ENCODE results near the gene NTNG1.

Gene NTNG1

GRCh38 chr1:107267489-107267888 is 126.7 kb downstream of the NTNG1 start:
- ATAC-seq (ENCODE audit: insufficient read depth, low read depth) (no peak), DNase-seq (no peak)
- no peaks in the 10 kb centered on the region for H3K36me3 ChIP-seq (ENCODE audit: insufficient read depth, low read length)
- TF ChIP-seq CTCF (IDR thresholded peaks at IDR 0.05; ENCODE audit: borderline replicate concordance, extremely low read depth, low read length, poor library complexity, severe bottlenecking) (no peak), EZH2 (IDR thresholded peaks at IDR 0.05; ENCODE audit: borderline replicate concordance, low read depth, low read length, severe bottlenecking) (no peak)
- no peak overlapping the region for H3K9ac ChIP-seq (ENCODE audit: low read depth, low read length)
- no peaks in the 10 kb centered on the region for H4K20me1 ChIP-seq (ENCODE audit: insufficient read depth, low read length)
- no peak overlapping the region for H3K4me2 ChIP-seq (ENCODE audit: insufficient read depth, low read length)
- H3K4me3 ChIP-seq (ENCODE audit: low read depth in 1 of 2, low read length in 2 of 2), result no peak overlapping the region
- no peaks in the 10 kb centered on the region for H3K9me3 ChIP-seq (ENCODE audit: insufficient read depth, low read length, severe bottlenecking)
- H3K27me3 ChIP-seq (ENCODE audit: insufficient read depth, low read length, poor library complexity), result no peaks in the 10 kb centered on the region
- H3K27ac ChIP-seq (ENCODE audit: low read length), result no peak overlapping the region
- no peaks in the 10 kb centered on the region for H3K79me2 ChIP-seq (ENCODE audit: insufficient read depth, low read length)
- peaks cover 16% of the 10 kb centered on the region for H3K4me1 ChIP-seq (ENCODE audit: insufficient read depth, low read length)
- H2AFZ ChIP-seq (ENCODE audit: low read depth, low read length), result no peak overlapping the region

- Histone ChIP-seq H4K20me1 (ENCODE audit: insufficient read depth, low read length) (no peaks in the 10 kb centered on the region), H3K36me3 (ENCODE audit: insufficient read depth, low read length) (no peaks in the 10 kb centered on the region), H3K79me2 (ENCODE audit: insufficient read depth, low read length) (no peaks in the 10 kb centered on the region), H3K4me2 (ENCODE audit: insufficient read depth, low read length) (no peak overlapping the region), H2AFZ (ENCODE audit: low read depth, low read length) (no peak overlapping the region), H3K27ac (ENCODE audit: low read length) (no peak overlapping the region), H3K4me3 (ENCODE audit: low read depth in 1 of 2, low read length in 2 of 2) (no peak overlapping the region), H3K9ac (ENCODE audit: low read depth, low read length) (no peak overlapping the region), H3K4me1 (ENCODE audit: insufficient read depth, low read length) (peaks cover 12% of the 10 kb centered on the region), H3K27me3 (ENCODE audit: insufficient read depth, low read length, poor library complexity) (no peaks in the 10 kb centered on the region), H3K9me3 (ENCODE audit: insufficient read depth, low read length, severe bottlenecking) (no peaks in the 10 kb centered on the region)
- ATAC-seq (ENCODE audit: insufficient read depth, low read depth) (no peak), DNase-seq (no peak)
- no peak for TF ChIP-seq CTCF (IDR thresholded peaks at IDR 0.05; ENCODE audit: borderline replicate concordance, extremely low read depth, low read length, poor library complexity, severe bottlenecking)
- no peak for TF ChIP-seq EZH2 (IDR thresholded peaks at IDR 0.05; ENCODE audit: borderline replicate concordance, low read depth, low read length, severe bottlenecking)
Measured at GRCh38 chr1:107272321-107272720, 131.5 kb downstream of the NTNG1 start.

GRCh38 chr1:107273515-107273914 is 132.7 kb downstream of the NTNG1 start:
- no peaks in the 10 kb centered on the region for H3K36me3 ChIP-seq (ENCODE audit: insufficient read depth, low read length)
- no peaks in the 10 kb centered on the region for H3K79me2 ChIP-seq (ENCODE audit: insufficient read depth, low read length)
- 0 out of 2 replicates have a peak overlapping the region, but pooled peaks have one; percentile 19 for H2AFZ ChIP-seq (ENCODE audit: low read depth, low read length)
- TF ChIP-seq EZH2 (IDR thresholded peaks at IDR 0.05; ENCODE audit: borderline replicate concordance, low read depth, low read length, severe bottlenecking), result no peak
- TF ChIP-seq CTCF (IDR thresholded peaks at IDR 0.05; ENCODE audit: borderline replicate concordance, extremely low read depth, low read length, poor library complexity, severe bottlenecking), result no peak
- no peaks in the 10 kb centered on the region for H3K9me3 ChIP-seq (ENCODE audit: insufficient read depth, low read length, severe bottlenecking)
- peaks cover 16% of the 10 kb centered on the region for H3K4me1 ChIP-seq (ENCODE audit: insufficient read depth, low read length)
- no peak overlapping the region for H3K27ac ChIP-seq (ENCODE audit: low read length)
- no peak overlapping the region for H3K4me3 ChIP-seq (ENCODE audit: low read depth in 1 of 2, low read length in 2 of 2)
- peak overlapping the region; percentile 20 for H3K4me2 ChIP-seq (ENCODE audit: insufficient read depth, low read length)
- H3K9ac ChIP-seq (ENCODE audit: low read depth, low read length), result no peak overlapping the region
- ATAC-seq (ENCODE audit: insufficient read depth, low read depth), result peak; percentile 69
- H3K27me3 ChIP-seq (ENCODE audit: insufficient read depth, low read length, poor library complexity), result no peaks in the 10 kb centered on the region
- no peaks in the 10 kb centered on the region for H4K20me1 ChIP-seq (ENCODE audit: insufficient read depth, low read length)
- no peak for DNase-seq

GRCh38 chr1:107274227-107274626 is 133.4 kb downstream of the NTNG1 start:
- no peak for TF ChIP-seq CTCF (IDR thresholded peaks at IDR 0.05; ENCODE audit: borderline replicate concordance, extremely low read depth, low read length, poor library complexity, severe bottlenecking)
- TF ChIP-seq EZH2 (IDR thresholded peaks at IDR 0.05; ENCODE audit: borderline replicate concordance, low read depth, low read length, severe bottlenecking), result no peak
- Histone ChIP-seq H3K36me3 (ENCODE audit: insufficient read depth, low read length) (no peaks in the 10 kb centered on the region), H3K9me3 (ENCODE audit: insufficient read depth, low read length, severe bottlenecking) (no peaks in the 10 kb centered on the region), H3K4me1 (ENCODE audit: insufficient read depth, low read length) (peaks cover 16% of the 10 kb centered on the region), H3K9ac (ENCODE audit: low read depth, low read length) (no peak overlapping the region), H3K27me3 (ENCODE audit: insufficient read depth, low read length, poor library complexity) (no peaks in the 10 kb centered on the region), H3K4me2 (ENCODE audit: insufficient read depth, low read length) (no peak overlapping the region), H4K20me1 (ENCODE audit: insufficient read depth, low read length) (no peaks in the 10 kb centered on the region), H3K4me3 (ENCODE audit: low read depth in 1 of 2, low read length in 2 of 2) (no peak overlapping the region), H2AFZ (ENCODE audit: low read depth, low read length) (no peak overlapping the region), H3K27ac (ENCODE audit: low read length) (no peak overlapping the region), H3K79me2 (ENCODE audit: insufficient read depth, low read length) (no peaks in the 10 kb centered on the region)
- DNase-seq (no peak), ATAC-seq (ENCODE audit: insufficient read depth, low read depth) (no peak)

All from DND-41 (cell line).